Measurements from ENCODE around the gene CALML5.

Gene CALML5

GRCh38 chr10:5519054-5519453, 19.7 kb upstream of the CALML5 start:
- no peak overlapping the region for H3K4me3 ChIP-seq (ENCODE audit: low read depth, low read length)
- H3K9me3 ChIP-seq (ENCODE audit: control insufficient read depth, insufficient read depth, low read depth, low read length), result no peaks in the 10 kb centered on the region
- ChIA-PET POLR2A (interaction anchor here (0.7 to 1.5 kb wide), 3 partner anchors 10 to 56 kb away, joined by 3 to 4 read pairs (median 3); no protein-coding TSS in a partner anchor), CTCF (interaction anchor here (0.6 kb wide), 3 partner anchors 23 to 873 kb away, joined by 3 to 5 read pairs (median 4); no protein-coding TSS in a partner anchor)
- TF ChIP-seq SETDB1 (IDR thresholded peaks at IDR 0.05; ENCODE audit: insufficient read length, low read length), result peak; percentile 83
- no peak for TF ChIP-seq YY1 (tag by site-specific recombination; IDR thresholded peaks at IDR 0.05)
- TF ChIP-seq ZNF610 (tag by site-specific recombination; IDR thresholded peaks at IDR 0.05; ENCODE audit: borderline replicate concordance), result peak; percentile 31; the same call in 1 of the 2 replicates
- TF ChIP-seq ZNF549 (tag by site-specific recombination; IDR thresholded peaks at IDR 0.05), result peak; percentile 14; the same call in 1 of the 2 replicates
- TF ChIP-seq SCRT2 (tag by site-specific recombination; IDR thresholded peaks at IDR 0.05), result no peak
- TF ChIP-seq ZNF426 (tag by site-specific recombination; IDR thresholded peaks at IDR 0.05), result no peak
- TF ChIP-seq, protein P1, sequence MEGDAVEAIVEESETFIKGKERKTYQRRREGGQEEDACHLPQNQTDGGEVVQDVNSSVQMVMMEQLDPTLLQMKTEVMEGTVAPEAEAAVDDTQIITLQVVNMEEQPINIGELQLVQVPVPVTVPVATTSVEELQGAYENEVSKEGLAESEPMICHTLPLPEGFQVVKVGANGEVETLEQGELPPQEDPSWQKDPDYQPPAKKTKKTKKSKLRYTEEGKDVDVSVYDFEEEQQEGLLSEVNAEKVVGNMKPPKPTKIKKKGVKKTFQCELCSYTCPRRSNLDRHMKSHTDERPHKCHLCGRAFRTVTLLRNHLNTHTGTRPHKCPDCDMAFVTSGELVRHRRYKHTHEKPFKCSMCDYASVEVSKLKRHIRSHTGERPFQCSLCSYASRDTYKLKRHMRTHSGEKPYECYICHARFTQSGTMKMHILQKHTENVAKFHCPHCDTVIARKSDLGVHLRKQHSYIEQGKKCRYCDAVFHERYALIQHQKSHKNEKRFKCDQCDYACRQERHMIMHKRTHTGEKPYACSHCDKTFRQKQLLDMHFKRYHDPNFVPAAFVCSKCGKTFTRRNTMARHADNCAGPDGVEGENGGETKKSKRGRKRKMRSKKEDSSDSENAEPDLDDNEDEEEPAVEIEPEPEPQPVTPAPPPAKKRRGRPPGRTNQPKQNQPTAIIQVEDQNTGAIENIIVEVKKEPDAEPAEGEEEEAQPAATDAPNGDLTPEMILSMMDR (tag by site-specific recombination; IDR thresholded peaks at IDR 0.05), result no peak
- no peak for TF ChIP-seq ZNF658 (tag by site-specific recombination; IDR thresholded peaks at IDR 0.05)
- no peaks in the 10 kb centered on the region for H3K36me3 ChIP-seq (ENCODE audit: control insufficient read depth in 2 of 2, insufficient read depth in 1 of 2, low read length in 2 of 2)
- H3K4me1 ChIP-seq (ENCODE audit: control insufficient read depth, insufficient read depth, low read length), result 0 out of 2 replicates have a peak, but pooled peaks cover 3% of the 10 kb centered on the region
- no peak overlapping the region for H3K27ac ChIP-seq (ENCODE audit: extremely low read depth, low read depth, low read length)

- ChIA-PET CTCF (no interaction called here), POLR2A (no interaction called here)
- 0 out of 2 replicates have a peak, but pooled peaks cover 3% of the 10 kb centered on the region for H3K4me1 ChIP-seq (ENCODE audit: control insufficient read depth, insufficient read depth, low read length)
- H3K9me3 ChIP-seq (ENCODE audit: control insufficient read depth, insufficient read depth, low read depth, low read length), result no peaks in the 10 kb centered on the region
- no peaks in the 10 kb centered on the region for H3K36me3 ChIP-seq (ENCODE audit: control insufficient read depth in 2 of 2, insufficient read depth in 1 of 2, low read length in 2 of 2)
- no peak overlapping the region for H3K27ac ChIP-seq (ENCODE audit: extremely low read depth, low read depth, low read length)
- no peak for TF ChIP-seq AEBP2 (tag by site-specific recombination; IDR thresholded peaks at IDR 0.05; ENCODE audit: borderline replicate concordance)
- no peak for TF ChIP-seq ZNF211 (tag by site-specific recombination; IDR thresholded peaks at IDR 0.05; ENCODE audit: low read depth)
- TF ChIP-seq ZNF843 (tag by site-specific recombination; IDR thresholded peaks at IDR 0.05), result no peak
- no peak for TF ChIP-seq ZNF48 (tag by site-specific recombination; IDR thresholded peaks at IDR 0.05)
- TF ChIP-seq, protein P2, sequence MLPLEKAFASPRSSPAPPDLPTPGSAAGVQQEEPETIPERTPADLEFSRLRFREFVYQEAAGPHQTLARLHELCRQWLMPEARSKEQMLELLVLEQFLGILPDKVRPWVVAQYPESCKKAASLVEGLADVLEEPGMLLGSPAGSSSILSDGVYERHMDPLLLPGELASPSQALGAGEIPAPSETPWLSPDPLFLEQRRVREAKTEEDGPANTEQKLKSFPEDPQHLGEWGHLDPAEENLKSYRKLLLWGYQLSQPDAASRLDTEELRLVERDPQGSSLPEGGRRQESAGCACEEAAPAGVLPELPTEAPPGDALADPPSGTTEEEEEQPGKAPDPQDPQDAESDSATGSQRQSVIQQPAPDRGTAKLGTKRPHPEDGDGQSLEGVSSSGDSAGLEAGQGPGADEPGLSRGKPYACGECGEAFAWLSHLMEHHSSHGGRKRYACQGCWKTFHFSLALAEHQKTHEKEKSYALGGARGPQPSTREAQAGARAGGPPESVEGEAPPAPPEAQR (tag by site-specific recombination; IDR thresholded peaks at IDR 0.05), result no peak
- no peak for TF ChIP-seq WT1 (tag by site-specific recombination; IDR thresholded peaks at IDR 0.05)
- H3K4me3 ChIP-seq (ENCODE audit: low read depth, low read length), result no peak overlapping the region
Observed at GRCh38 chr10:5518143-5518542, 18.8 kb upstream of the CALML5 start.

DNA sequence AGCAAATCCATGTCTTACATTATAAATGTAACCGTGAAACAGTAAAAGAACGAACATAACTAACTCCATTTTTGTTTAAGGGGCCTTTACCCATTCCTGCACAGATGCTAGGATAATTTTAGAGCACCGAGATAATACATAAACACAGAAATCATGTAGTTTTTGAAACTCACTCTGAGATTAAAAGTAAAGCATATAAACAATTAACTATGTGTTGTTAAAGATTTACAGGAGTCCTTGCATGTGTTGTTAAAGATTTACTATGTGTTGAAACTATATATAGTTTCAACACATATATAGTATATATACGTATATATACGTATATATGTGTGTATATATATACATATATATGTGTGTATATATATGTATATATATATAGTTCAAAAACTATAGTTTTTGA, 18.2 kb upstream of the CALML5 start:
- Histone ChIP-seq H3K4me3 (ENCODE audit: low read depth, low read length) (no peak overlapping the region), H3K9me3 (ENCODE audit: control insufficient read depth, insufficient read depth, low read depth, low read length) (no peaks in the 10 kb centered on the region), H3K27ac (ENCODE audit: extremely low read depth, low read depth, low read length) (no peak overlapping the region), H3K36me3 (ENCODE audit: control insufficient read depth in 2 of 2, insufficient read depth in 1 of 2, low read length in 2 of 2) (no peaks in the 10 kb centered on the region), H3K4me1 (ENCODE audit: control insufficient read depth, insufficient read depth, low read length) (0 out of 2 replicates have a peak, but pooled peaks cover 3% of the 10 kb centered on the region)
- POLR2A ChIA-PET, result no interaction called here
- CTCF ChIA-PET, result interaction anchor here (0.8 kb wide), 1 partner anchor 17 kb away, joined by 3 read pairs; no protein-coding TSS in a partner anchor
- TF ChIP-seq ZBTB20 (tag by site-specific recombination; IDR thresholded peaks at IDR 0.05), result no peak
- TF ChIP-seq, protein P3, sequence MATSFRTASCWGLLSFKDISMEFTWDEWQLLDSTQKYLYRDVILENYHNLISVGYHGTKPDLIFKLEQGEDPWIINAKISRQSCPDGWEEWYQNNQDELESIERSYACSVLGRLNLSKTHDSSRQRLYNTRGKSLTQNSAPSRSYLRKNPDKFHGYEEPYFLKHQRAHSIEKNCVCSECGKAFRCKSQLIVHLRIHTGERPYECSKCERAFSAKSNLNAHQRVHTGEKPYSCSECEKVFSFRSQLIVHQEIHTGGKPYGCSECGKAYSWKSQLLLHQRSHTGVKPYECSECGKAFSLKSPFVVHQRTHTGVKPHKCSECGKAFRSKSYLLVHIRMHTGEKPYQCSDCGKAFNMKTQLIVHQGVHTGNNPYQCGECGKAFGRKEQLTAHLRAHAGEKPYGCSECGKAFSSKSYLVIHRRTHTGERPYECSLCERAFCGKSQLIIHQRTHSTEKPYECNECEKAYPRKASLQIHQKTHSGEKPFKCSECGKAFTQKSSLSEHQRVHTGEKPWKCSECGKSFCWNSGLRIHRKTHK (tag by site-specific recombination; IDR thresholded peaks at IDR 0.05), result no peak
- no peak for TF ChIP-seq KLF9 (tag by site-specific recombination; IDR thresholded peaks at IDR 0.05; ENCODE audit: low read depth)
- TF ChIP-seq ZNF791 (tag by site-specific recombination; IDR thresholded peaks at IDR 0.05), result no peak
- no peak for TF ChIP-seq ZNF416 (tag by site-specific recombination; IDR thresholded peaks at IDR 0.05)
- no peak for TF ChIP-seq ZNF48 (tag by site-specific recombination; IDR thresholded peaks at IDR 0.05)
- TF ChIP-seq ZNF514 (tag by site-specific recombination; IDR thresholded peaks at IDR 0.05), result no peak
- TF ChIP-seq ZBTB17 (tag by site-specific recombination; IDR thresholded peaks at IDR 0.05), result no peak
- TF ChIP-seq ZNF549 (tag by site-specific recombination; IDR thresholded peaks at IDR 0.05), result no peak
- no peak for TF ChIP-seq ZNF19 (tag by site-specific recombination; IDR thresholded peaks at IDR 0.05; ENCODE audit: low read depth)
- no peak for TF ChIP-seq YY1 (tag by site-specific recombination; IDR thresholded peaks at IDR 0.05)
- TF ChIP-seq ZNF266 (tag by site-specific recombination; IDR thresholded peaks at IDR 0.05; ENCODE audit: low read depth), result no peak
- no peak for TF ChIP-seq ZNF404 (tag by site-specific recombination; IDR thresholded peaks at IDR 0.05)
- no peak for TF ChIP-seq YY2 (tag by site-specific recombination; IDR thresholded peaks at IDR 0.05)
